CD14-positive monocyte (primary cell): ENCODE data around the gene RPL31. TPM values are rescaled to one million over a fixed set of nuclear protein-coding genes. Genes with fewer than 3 reads are reported as not detected.

ENCODE experiments used
- DNase-seq, 3 donors: peaks; one replicate each; pipeline ENCODE4 v3.0.0-alpha.2; 2011 to 2022
- H2AFZ ChIP-seq: 2 replicates; pipeline ENCODE4 v1.6.0; 2012; ENCODE audit warnings: mild to moderate bottlenecking, low read depth, low read length, inconsistent platforms; ENCODE audit not compliant: insufficient read depth, poor library complexity, severe bottlenecking
- H3K27ac ChIP-seq, 2 donors: 1 replicate in 1 of 2; 2 replicates in 1 of 2; pipeline ENCODE4 v1.5.1; 2012 to 2013; ENCODE audit warnings: low read length in 2 of 2, control low read depth in 1 of 2, inconsistent platforms in 1 of 2, low read depth in 1 of 2, mild to moderate bottlenecking in 1 of 2
- H3K27me3 ChIP-seq, 2 donors: one replicate each; pipeline versions ENCODE4 v1.6.0 to v1.6.1; 2011 to 2013; ENCODE audit warnings: low read length in 2 of 2; ENCODE audit not compliant: control insufficient read depth in 2 of 2, insufficient read depth in 2 of 2
- H3K36me3 ChIP-seq, 2 donors: replicated peaks in 1 of 2; 1 replicate in 1 of 2; 2 replicates in 1 of 2; pipeline versions ENCODE4 v1.5.1 to v1.6.1; 2012 to 2013; ENCODE audit warnings: low read length in 2 of 2, control low read depth in 1 of 2, inconsistent platforms in 1 of 2, mild to moderate bottlenecking in 1 of 2; ENCODE audit not compliant: insufficient read depth in 2 of 2, control insufficient read depth in 1 of 2
- H3K4me1 ChIP-seq, 2 donors: 1 replicate in 1 of 2; 2 replicates in 1 of 2; pipeline versions ENCODE4 v1.5.1 to v1.6.1; 2012 to 2013; ENCODE audit warnings: low read length in 2 of 2, control low read depth in 1 of 2, inconsistent platforms in 1 of 2, mild to moderate bottlenecking in 1 of 2, moderate library complexity in 1 of 2; ENCODE audit not compliant: insufficient read depth in 2 of 2, control insufficient read depth in 1 of 2
- H3K4me2 ChIP-seq: replicated peaks from 2 replicates; pipeline ENCODE3; 2012; ENCODE audit warnings: low read length, moderate library complexity, mild to moderate bottlenecking; ENCODE audit not compliant: poor library complexity, severe bottlenecking; ENCODE audit errors: extremely low read depth
- H3K4me3 ChIP-seq, 3 experiments: fragments of 200-600 bp in 1 of 3; sonication (generic) in 1 of 3; replicated peaks in 1 of 3; 1 replicate in 2 of 3; 2 replicates in 1 of 3; pipeline ENCODE4 v1.5.1; 2011 to 2013; ENCODE audit warnings: low read length in 3 of 3, mild to moderate bottlenecking in 3 of 3, control low read depth in 2 of 3, low read depth in 2 of 3, inconsistent platforms in 1 of 3, moderate library complexity in 1 of 3
- H3K79me2 ChIP-seq: 2 replicates; pipeline ENCODE4 v1.6.0; 2012; ENCODE audit warnings: mild to moderate bottlenecking, control low read depth, inconsistent platforms, low read length, moderate library complexity; ENCODE audit not compliant: insufficient read depth
- H3K9ac ChIP-seq: 2 replicates; pipeline ENCODE4 v1.6.0; 2017; ENCODE audit warnings: low read length, mild to moderate bottlenecking; ENCODE audit not compliant: insufficient read depth, poor library complexity, severe bottlenecking
- H3K9me3 ChIP-seq, 2 donors: replicated peaks in 1 of 2; 1 replicate in 1 of 2; 2 replicates in 1 of 2; pipeline versions ENCODE4 v1.5.1 to v1.6.1; 2012 to 2013; ENCODE audit warnings: low read length in 2 of 2, control low read depth in 1 of 2; ENCODE audit not compliant: control insufficient read depth in 1 of 2, insufficient read depth in 1 of 2
- H4K20me1 ChIP-seq: 2 replicates; pipeline ENCODE4 v1.6.0; 2012; ENCODE audit warnings: mild to moderate bottlenecking, low read length, control low read depth, moderate library complexity; ENCODE audit not compliant: insufficient read depth
- H3K27ac Mint-ChIP-seq, 7 donors: one replicate each; pipeline ENCODE4 v1.8.0; 2020; ENCODE audit warnings: mild to moderate bottlenecking in 7 of 7, mixed read lengths in 7 of 7, moderate library complexity in 6 of 7, inconsistent platforms in 2 of 7
- H3K27me3 Mint-ChIP-seq, 3 donors: one replicate each; pipeline ENCODE4 v1.8.0; 2021 to 2022; ENCODE audit warnings: low read depth in 3 of 3, mild to moderate bottlenecking in 3 of 3, mixed read lengths in 3 of 3, moderate library complexity in 3 of 3, inconsistent platforms in 1 of 3
- H3K36me3 Mint-ChIP-seq, 2 donors: one replicate each; pipeline ENCODE4 v1.8.0; 2020; ENCODE audit warnings: mixed read lengths in 2 of 2, inconsistent platforms in 1 of 2, mild to moderate bottlenecking in 1 of 2
- H3K4me1 Mint-ChIP-seq: one replicate; pipeline ENCODE4 v1.8.0; 2020; ENCODE audit warnings: mild to moderate bottlenecking, mixed read lengths
- H3K4me3 Mint-ChIP-seq, 2 donors: one replicate each; pipeline ENCODE4 v1.8.0; 2020; ENCODE audit warnings: mild to moderate bottlenecking in 2 of 2, mixed read lengths in 2 of 2, moderate library complexity in 1 of 2
- H3K9me3 Mint-ChIP-seq, 7 donors: one replicate each; pipeline ENCODE4 v1.8.0; 2020 to 2022; ENCODE audit warnings: mixed read lengths in 7 of 7, mild to moderate bottlenecking in 6 of 7, moderate library complexity in 6 of 7, inconsistent platforms in 2 of 7
- WGBS: methylation state at CpG from one replicate; pipeline ENCODE4 v1.1.5; 2013; ENCODE audit warnings: missing lambda C conversion rate; ENCODE audit not compliant: insufficient coverage; 5-methylcytosine and 5-hydroxymethylcytosine counted together
- intact Hi-C, 2 donors: fragments of 100-400 bp; cut with micrococcal nuclease; formaldehyde crosslinking; loops; one replicate each; pipeline versions ENCODE4 v1.15.0 to v1.15.1; 2023
- polyA plus RNA-seq, 3 donors: library from polyadenylated mRNA; depleted of rRNA in 1 of 3; unstranded in 2 of 3; stranded (reverse) in 1 of 3; fragments of 300-500 nt in 2 of 3; fragments of >200 nt in 1 of 3; fragmentation: Illumina TruSeq in 2 of 3; gene quantifications; 1 replicate in 2 of 3; 2 replicates in 1 of 3; pipeline ENCODE4 v1.2.3, GENCODE V29; 2012 to 2021
- TF ChIP-seq, protein P1 (sequence below): fragments of 200-600 bp; IDR thresholded peaks from one replicate; pipeline ENCODE4 v1.8.0; 2022; ENCODE audit warnings: antibody characterized with exemption, mild to moderate bottlenecking

Gene RPL31
- polyA plus RNA-seq, 3 donors: 1,537 to 2,299 (median 1,998) TPM

DNA sequence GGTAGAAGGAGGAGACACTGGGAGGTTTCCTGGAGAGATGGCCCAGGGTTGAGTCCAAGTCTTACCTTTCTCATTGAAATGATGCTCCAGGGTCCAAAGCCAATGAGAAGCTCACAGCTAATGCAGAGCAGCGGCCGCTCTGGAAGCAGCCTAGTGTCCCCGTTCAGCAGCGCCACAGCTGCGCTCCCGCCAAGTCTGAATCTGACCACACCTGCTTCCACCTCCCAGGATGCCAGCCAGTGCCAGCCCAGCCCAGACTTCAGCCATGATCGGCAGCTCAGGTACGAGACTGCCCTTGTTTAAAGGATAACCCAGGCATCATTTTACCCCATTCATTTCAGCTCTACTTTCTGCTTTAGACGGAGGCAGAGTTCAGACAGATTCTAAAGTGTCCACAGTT lies 11.9 kb upstream of the RPL31 start:
- Mint-ChIP-seq H3K27me3 (peaks cover 1 to 4% (median 2%) of the 10 kb centered on the region in 3 donors), H3K4me1 (peaks cover 7% of the 10 kb centered on the region), H3K36me3 (no peaks in the 10 kb centered on the region), H3K4me3 (no peak overlapping the region), H3K27ac (no peak overlapping the region), H3K9me3 (no peaks in the 10 kb centered on the region)
- Histone ChIP-seq H3K27ac (no peak overlapping the region), H3K79me2 (no peaks in the 10 kb centered on the region), H3K27me3 (no peaks in the 10 kb centered on the region), H3K4me2 (no peak overlapping the region), H2AFZ (no peak overlapping the region), H4K20me1 (no peaks in the 10 kb centered on the region), H3K9ac (no peak overlapping the region), H3K4me3 (no peak overlapping the region), H3K9me3 (no peaks in the 10 kb centered on the region), H3K36me3 (no peaks in the 10 kb centered on the region), H3K4me1 (peaks cover 0 to 5% of the 10 kb centered on the region in 2 donors)
- TF ChIP-seq, protein P1, sequence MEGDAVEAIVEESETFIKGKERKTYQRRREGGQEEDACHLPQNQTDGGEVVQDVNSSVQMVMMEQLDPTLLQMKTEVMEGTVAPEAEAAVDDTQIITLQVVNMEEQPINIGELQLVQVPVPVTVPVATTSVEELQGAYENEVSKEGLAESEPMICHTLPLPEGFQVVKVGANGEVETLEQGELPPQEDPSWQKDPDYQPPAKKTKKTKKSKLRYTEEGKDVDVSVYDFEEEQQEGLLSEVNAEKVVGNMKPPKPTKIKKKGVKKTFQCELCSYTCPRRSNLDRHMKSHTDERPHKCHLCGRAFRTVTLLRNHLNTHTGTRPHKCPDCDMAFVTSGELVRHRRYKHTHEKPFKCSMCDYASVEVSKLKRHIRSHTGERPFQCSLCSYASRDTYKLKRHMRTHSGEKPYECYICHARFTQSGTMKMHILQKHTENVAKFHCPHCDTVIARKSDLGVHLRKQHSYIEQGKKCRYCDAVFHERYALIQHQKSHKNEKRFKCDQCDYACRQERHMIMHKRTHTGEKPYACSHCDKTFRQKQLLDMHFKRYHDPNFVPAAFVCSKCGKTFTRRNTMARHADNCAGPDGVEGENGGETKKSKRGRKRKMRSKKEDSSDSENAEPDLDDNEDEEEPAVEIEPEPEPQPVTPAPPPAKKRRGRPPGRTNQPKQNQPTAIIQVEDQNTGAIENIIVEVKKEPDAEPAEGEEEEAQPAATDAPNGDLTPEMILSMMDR: no peak
- 92% methylated on average over 9 of the region's 9 CpGs for WGBS
- intact Hi-C loops: no loop called here
- no peak for DNase-seq

DNA sequence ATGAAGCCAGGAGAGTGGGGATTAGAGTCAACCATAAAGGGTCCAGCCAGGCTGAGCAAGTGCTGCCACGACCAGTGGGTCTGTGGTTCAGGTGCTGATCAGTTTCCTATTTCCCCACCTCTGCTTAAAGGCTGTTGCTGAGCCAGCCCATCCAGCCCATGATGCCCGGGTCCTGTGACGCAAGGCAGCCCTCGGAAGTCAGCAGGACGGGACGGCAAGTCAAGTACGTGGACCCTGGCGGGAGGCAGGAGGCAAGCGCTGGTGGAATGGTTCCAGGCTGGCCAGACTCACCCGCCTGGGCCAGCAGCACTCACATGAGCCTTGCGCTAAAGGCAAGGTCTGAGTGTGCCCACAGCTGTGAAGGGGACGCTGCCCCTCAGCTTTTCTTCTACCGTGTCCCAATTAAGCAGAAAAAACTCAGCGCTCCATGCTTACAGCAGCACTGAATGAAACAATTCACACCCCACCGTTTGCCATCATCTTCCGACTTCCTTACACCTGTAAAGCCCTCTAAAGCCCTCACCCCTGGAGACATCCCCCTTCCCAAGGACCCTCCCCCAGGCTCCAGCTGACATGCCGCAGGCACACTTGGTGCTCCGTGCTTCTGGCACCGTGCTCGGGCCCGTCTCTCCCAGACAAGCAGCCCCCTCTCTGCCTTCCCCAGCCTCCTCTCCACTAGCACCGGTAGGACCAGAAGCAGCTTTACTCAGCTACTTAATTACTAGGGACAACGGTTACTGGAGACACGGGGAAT lies 11.3 kb upstream of the RPL31 start:
- Mint-ChIP-seq H3K36me3 (no peaks in the 10 kb centered on the region), H3K4me1 (peaks cover 7% of the 10 kb centered on the region), H3K9me3 (no peaks in the 10 kb centered on the region), H3K4me3 (no peak overlapping the region), H3K27me3 (peaks cover 3 to 4% (median 3%) of the 10 kb centered on the region in 3 donors), H3K27ac (no peak overlapping the region)
- 90% methylated on average over 23 of the region's 24 CpGs for WGBS
- H4K20me1 ChIP-seq: no peaks in the 10 kb centered on the region
- no peaks in the 10 kb centered on the region for H3K9me3 ChIP-seq
- no peaks in the 10 kb centered on the region for H3K36me3 ChIP-seq
- no peaks in the 10 kb centered on the region for H3K27me3 ChIP-seq
- H3K4me2 ChIP-seq: no peak overlapping the region
- TF ChIP-seq, protein P1: no peak
- no peak overlapping the region for H3K4me3 ChIP-seq
- no peaks in the 10 kb centered on the region for H3K79me2 ChIP-seq
- no peak overlapping the region for H3K9ac ChIP-seq
- no peak overlapping the region for H2AFZ ChIP-seq
- DNase-seq: no peak
- H3K27ac ChIP-seq: no peak overlapping the region
- intact Hi-C loops: no loop called here
- peaks cover 0 to 5% of the 10 kb centered on the region in 2 donors for H3K4me1 ChIP-seq
